HG03025 (cell line): ENCODE measurements around the gene LTA4H.
"Not testable (repeated sequence)": the region's sequence is repeated elsewhere in the genome, so short reads cannot be mapped to it uniquely, and the experiment has no call there.

Source experiments
- ATAC-seq: cut with Tn5 transposase; IDR thresholded peaks from one replicate; pipeline ENCODE4 v1.9.1; 2021; ENCODE audit warnings: mild to moderate bottlenecking, moderate library complexity; ENCODE audit not compliant: unreplicated experiment, low FRiP score

The LTA4H gene

GRCh38 chr12:96035283-96036236 is at the start of gene LTA4H:
TSS of gene LTA4H (minus strand) at chr12:96035587. CDS start at chr12:96035519, 68 bp downstream.
- ATAC-seq: peak; percentile 93

- ATAC-seq: no peak
These were observed 49.2 kb upstream of the LTA4H start for GRCh38 chr12:96084624-96085023.

GRCh38 chr12:96083020-96083719 is 47.8 kb upstream of the LTA4H start:
- no peak for ATAC-seq

- ATAC-seq: no peak
These were observed 46.2 kb upstream of the LTA4H start for GRCh38 chr12:96081596-96081995.

GRCh38 chr12:96078231-96079135 is 43.1 kb upstream of the LTA4H start:
- ATAC-seq: no peak

GRCh38 chr12:96077081-96077480 is 41.7 kb upstream of the LTA4H start:
- ATAC-seq: no peak

GRCh38 chr12:96075560-96075959 is 40.2 kb upstream of the LTA4H start:
- no peak for ATAC-seq

- no peak for ATAC-seq
These were observed 38.3 kb upstream of the LTA4H start for GRCh38 chr12:96073346-96074330.

GRCh38 chr12:96070670-96071279 is 35.4 kb upstream of the LTA4H start:
- no peak for ATAC-seq

GRCh38 chr12:96069511-96070231 is 34.3 kb upstream of the LTA4H start:
- ATAC-seq: no peak

GRCh38 chr12:96068636-96069035 is 33.2 kb upstream of the LTA4H start:
- no peak for ATAC-seq

- no peak for ATAC-seq
These were observed 32.7 kb upstream of the LTA4H start for GRCh38 chr12:96068111-96068510.

GRCh38 chr12:96065776-96066175 is 30.4 kb upstream of the LTA4H start:
- ATAC-seq: not testable (repeated sequence)

- no peak for ATAC-seq
These were observed 29.6 kb upstream of the LTA4H start for GRCh38 chr12:96064966-96065365.

- no peak for ATAC-seq
These were observed 28.9 kb upstream of the LTA4H start for GRCh38 chr12:96064271-96064670.

GRCh38 chr12:96063046-96063445 is 27.7 kb upstream of the LTA4H start:
- no peak for ATAC-seq

- ATAC-seq: peak; percentile 63
These were observed 26.6 kb upstream of the LTA4H start for GRCh38 chr12:96061864-96062453.

GRCh38 chr12:96061323-96061722 is 25.9 kb upstream of the LTA4H start:
- ATAC-seq: no peak
